Loucy (cell line): ENCODE data around the gene HEATR5A.

Experiments
- CTCF ChIP-seq: fragments of 200-600 bp; sonication (generic); conservative IDR thresholded peaks from 2 replicates; pipeline ENCODE4 v1.5.1; 2014; ENCODE audit warnings: mild to moderate bottlenecking, antibody characterized with exemption, low read length
- EZH2phosphoT487 ChIP-seq: fragments of 200-600 bp; IDR thresholded peaks from 2 replicates; pipeline ENCODE4 v1.6.1; 2018; ENCODE audit warnings: antibody characterized with exemption, mild to moderate bottlenecking, moderate library complexity, borderline replicate concordance

GRCh38 chr14:31420319-31421111, at the start of gene HEATR5A:
- TF ChIP-seq CTCF (0 out of 2 replicates have a peak, but pooled peaks have one; percentile 15), EZH2phosphoT487 (no peak)
